Activated CD4-positive, alpha-beta memory T cell treated with anti-CD3 and anti-CD28 coated beads, Interleukin-2, amount 10 ng/mL, durations not matched to agents 7 days and 5 days (primary cell): Measurements from ENCODE around the gene DDX21. TPM values are rescaled to one million over a fixed set of nuclear protein-coding genes. Genes with fewer than 3 reads are reported as not detected.
A peak's percentile ranks its signal among the peaks of the same experiment; 100 is the strongest.
"Not testable (repeated sequence)": the region's sequence is repeated elsewhere in the genome, so short reads cannot be mapped to it uniquely, and the experiment has no call there.

Experiments used
- CTCF ChIA-PET: fragments of 350-600 bp; sonication (Branson Sonifier 250); formaldehyde crosslinking; loops from one replicate; lab custom pipeline; 2021; ENCODE audit warnings: antibody characterized with exemption, inconsistent platforms; lab: Charles Lee
- POLR2A ChIA-PET: fragments of 350-600 bp; sonication (Branson Sonifier 250); formaldehyde crosslinking; loops from one replicate; lab custom pipeline; 2021; ENCODE audit warnings: antibody characterized with exemption; lab: Charles Lee
- DNase-seq: peaks from one replicate; pipeline ENCODE4 v3.0.0-alpha.2; 2020
- H3K27ac Mint-ChIP-seq: one replicate; pipeline ENCODE4 v1.8.0; 2021; ENCODE audit warnings: mild to moderate bottlenecking, mixed read lengths
- H3K27me3 Mint-ChIP-seq: one replicate; pipeline ENCODE4 v1.8.0; 2021; ENCODE audit warnings: mixed read lengths
- H3K36me3 Mint-ChIP-seq: one replicate; pipeline ENCODE4 v1.8.0; 2021; ENCODE audit warnings: low read depth, mixed read lengths
- H3K4me1 Mint-ChIP-seq: one replicate; pipeline ENCODE4 v1.8.0; 2021; ENCODE audit warnings: mixed read lengths
- H3K4me3 Mint-ChIP-seq: one replicate; pipeline ENCODE4 v1.8.0; 2021; ENCODE audit warnings: mild to moderate bottlenecking, mixed read lengths
- H3K9me3 Mint-ChIP-seq: one replicate; pipeline ENCODE4 v1.8.0; 2021; ENCODE audit warnings: mixed read lengths
- total RNA-seq, 2 experiments: library from RNA; stranded (reverse); gene quantifications; one replicate each; pipeline ENCODE4 v1.2.3, GENCODE V29; 2021

DDX21 gene
- total RNA-seq: 10 to 100 TPM; 82.3 to 82.7 TPM

DNA sequence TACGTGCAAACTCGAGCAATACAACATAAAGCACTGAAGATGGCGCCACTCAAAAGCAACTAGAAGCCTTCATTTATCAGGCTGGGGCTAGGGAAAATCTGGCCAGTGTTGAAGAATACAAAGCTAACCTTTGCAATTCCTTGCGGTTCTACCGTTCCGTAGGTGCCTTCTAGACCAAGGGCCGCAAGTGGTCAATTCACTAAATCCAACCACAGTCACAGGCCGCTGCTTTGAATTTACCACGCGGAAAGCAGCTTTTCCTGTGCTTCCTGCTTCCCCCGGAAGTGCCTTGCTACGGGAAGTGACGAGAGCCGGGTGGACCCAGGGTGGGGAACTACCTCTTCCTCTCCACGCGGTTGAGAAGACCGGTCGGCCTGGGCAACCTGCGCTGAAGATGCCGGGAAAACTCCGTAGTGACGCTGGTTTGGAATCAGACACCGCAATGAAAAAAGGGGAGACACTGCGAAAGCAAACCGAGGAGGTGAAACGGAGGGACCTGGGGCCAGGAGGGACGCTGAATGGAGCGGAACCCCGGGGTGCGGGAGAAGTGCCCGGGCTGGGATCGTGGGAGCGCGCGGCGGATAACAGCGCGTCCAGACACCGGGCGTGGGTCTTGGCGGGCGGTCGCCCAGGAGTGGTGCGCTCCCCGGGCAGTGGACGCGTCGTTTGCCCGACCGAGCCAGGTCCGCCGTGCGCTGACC lies at the start of gene DDX21:
Gene DDX21 (plus strand): TSS at position 339 of the 701 bp plus-strand sequence. CDS start 56 bp downstream, at position 395.
- Mint-ChIP-seq H3K27ac (peak within 1 kb of the TSS; percentile 98), H3K27me3 (no peaks in the 10 kb centered on the region), H3K36me3 (peaks cover 34% of the 10 kb centered on the region), H3K9me3 (no peaks in the 10 kb centered on the region), H3K4me3 (peak within 1 kb of the TSS; percentile 94), H3K4me1 (peaks cover 36% of the 10 kb centered on the region)
- CTCF ChIA-PET: interaction anchor here (0.8 to 3.3 kb wide), 14 partner anchors 13 to 248 kb away, joined by 3 to 27 read pairs (median 5); partner anchors contain the start of gene KIFBP
- POLR2A ChIA-PET: interaction anchor here (0.6 to 8.2 kb wide), 41 partner anchors 10 to 624 kb away, joined by 3 to 86 read pairs (median 4); partner anchors contain the start of genes CCAR1, DDX50, DNA2 and HNRNPH3
- peak; percentile 91 for DNase-seq

DNA sequence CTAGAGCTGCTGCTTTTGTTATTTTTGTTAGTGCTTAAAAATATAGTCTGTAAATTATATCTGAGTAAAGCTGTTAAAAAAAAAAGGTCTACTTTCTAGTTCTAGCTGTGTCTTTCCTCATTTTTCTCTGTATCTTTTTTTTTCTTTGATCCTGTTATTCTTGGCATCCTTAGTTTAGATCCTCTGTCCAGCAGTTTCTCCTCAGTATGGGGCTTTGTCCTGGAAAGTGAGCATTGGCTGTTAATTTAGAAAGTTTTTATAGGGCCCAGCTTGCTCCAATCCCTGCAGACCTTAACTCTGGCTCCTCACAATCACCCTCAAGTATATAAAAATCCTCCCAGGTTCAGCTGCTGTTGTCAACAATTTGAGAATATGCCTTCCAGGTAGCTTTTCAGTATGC lies 31.4 kb upstream of the DDX21 start:
- peaks cover 39% of the 10 kb centered on the region for H3K36me3 Mint-ChIP-seq
- ChIA-PET CTCF (interaction anchor here (0.7 kb wide), 1 partner anchor 56 kb away, joined by 4 read pairs; no protein-coding TSS in a partner anchor), POLR2A (interaction anchor here (1.0 kb wide), 1 partner anchor 18 kb away, joined by 4 read pairs; no protein-coding TSS in a partner anchor)
- no peak for DNase-seq
- H3K27ac Mint-ChIP-seq: no peak overlapping the region
- H3K4me3 Mint-ChIP-seq: no peak overlapping the region
- no peaks in the 10 kb centered on the region for H3K27me3 Mint-ChIP-seq
- H3K4me1 Mint-ChIP-seq: peaks cover 3% of the 10 kb centered on the region
- no peaks in the 10 kb centered on the region for H3K9me3 Mint-ChIP-seq

DNA sequence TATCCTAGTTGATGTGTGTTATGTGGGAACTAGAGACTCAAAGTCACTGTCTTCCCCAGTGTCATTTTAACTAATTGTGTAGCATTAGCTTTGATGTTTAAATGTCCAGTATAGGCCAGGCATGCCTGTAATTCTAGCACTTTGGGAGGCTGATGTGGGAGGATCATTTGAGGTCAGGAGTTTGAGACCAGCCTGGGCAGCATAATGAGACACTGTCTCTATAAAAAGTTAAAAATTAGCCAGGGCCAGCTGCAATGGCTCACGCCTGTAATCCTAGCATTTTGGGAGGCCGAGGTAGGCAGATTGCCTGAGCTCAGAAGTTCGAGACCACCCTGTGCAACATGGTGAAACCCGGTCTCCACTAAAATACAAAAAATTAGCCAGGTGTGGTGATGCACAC lies 30.5 kb upstream of the DDX21 start:
- no peak overlapping the region for H3K4me3 Mint-ChIP-seq
- no peak overlapping the region for H3K27ac Mint-ChIP-seq
- H3K9me3 Mint-ChIP-seq: no peaks in the 10 kb centered on the region
- ChIA-PET POLR2A (no interaction called here), CTCF (no interaction called here)
- H3K36me3 Mint-ChIP-seq: peaks cover 35% of the 10 kb centered on the region
- peaks cover 3% of the 10 kb centered on the region for H3K4me1 Mint-ChIP-seq
- DNase-seq: no peak
- H3K27me3 Mint-ChIP-seq: no peaks in the 10 kb centered on the region

DNA sequence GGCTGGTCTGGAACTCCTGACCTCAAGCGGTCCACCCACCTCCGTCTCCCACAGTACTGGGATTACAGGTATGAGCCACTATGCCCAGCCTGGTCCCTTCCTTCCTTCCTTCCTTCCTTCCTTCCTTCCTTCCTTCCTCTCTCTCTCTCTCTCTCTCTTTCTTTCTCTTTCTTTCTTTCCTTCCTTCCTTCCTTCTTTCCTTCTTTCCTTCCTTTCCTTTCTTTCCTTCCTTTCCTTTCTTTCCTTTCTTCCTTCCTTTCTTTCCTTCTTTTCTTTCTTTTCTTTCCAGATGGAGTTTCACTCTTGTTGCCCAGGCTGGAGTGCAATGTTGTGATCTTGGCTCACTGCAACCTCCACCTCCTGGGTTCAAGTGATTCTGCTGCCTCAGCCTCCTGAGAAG lies 26.8 kb upstream of the DDX21 start:
- POLR2A ChIA-PET, H3K4me3 Mint-ChIP-seq, H3K27me3 Mint-ChIP-seq, DNase-seq, H3K27ac Mint-ChIP-seq, H3K9me3 Mint-ChIP-seq, H3K4me1 Mint-ChIP-seq: not testable (repeated sequence)
- H3K36me3 Mint-ChIP-seq: peaks cover 34% of the 10 kb centered on the region
- CTCF ChIA-PET: interaction anchor here (0.6 to 1.1 kb wide), 2 partner anchors 86 to 133 kb away, joined by 3 to 5 read pairs; no protein-coding TSS in a partner anchor

DNA sequence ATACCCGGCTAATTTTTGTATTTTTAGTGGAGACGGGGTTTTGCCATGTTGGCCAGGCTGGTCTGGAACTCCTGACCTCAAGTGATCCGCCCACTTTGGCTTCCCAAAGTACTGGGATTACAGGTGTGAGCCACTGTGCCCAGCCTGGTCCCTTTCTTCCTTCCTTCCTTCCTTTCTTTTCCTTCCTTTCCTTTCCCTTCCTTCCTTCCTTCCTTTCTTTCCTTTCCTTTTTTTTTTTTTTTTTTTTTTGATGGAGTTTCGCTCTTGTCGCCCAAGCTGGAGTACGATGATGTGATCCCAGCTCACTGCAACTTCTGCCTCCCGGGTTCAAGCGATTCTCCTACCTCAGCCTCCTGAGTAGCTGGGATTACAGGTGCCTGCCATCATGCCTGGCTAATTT lies 26.1 kb upstream of the DDX21 start:
- DNase-seq, POLR2A ChIA-PET, H3K27me3 Mint-ChIP-seq, H3K4me3 Mint-ChIP-seq, H3K27ac Mint-ChIP-seq, H3K4me1 Mint-ChIP-seq, H3K9me3 Mint-ChIP-seq: not testable (repeated sequence)
- CTCF ChIA-PET: interaction anchor here (0.6 to 1.1 kb wide), 2 partner anchors 87 to 134 kb away, joined by 3 to 5 read pairs; no protein-coding TSS in a partner anchor
- peaks cover 30% of the 10 kb centered on the region for H3K36me3 Mint-ChIP-seq

DNA sequence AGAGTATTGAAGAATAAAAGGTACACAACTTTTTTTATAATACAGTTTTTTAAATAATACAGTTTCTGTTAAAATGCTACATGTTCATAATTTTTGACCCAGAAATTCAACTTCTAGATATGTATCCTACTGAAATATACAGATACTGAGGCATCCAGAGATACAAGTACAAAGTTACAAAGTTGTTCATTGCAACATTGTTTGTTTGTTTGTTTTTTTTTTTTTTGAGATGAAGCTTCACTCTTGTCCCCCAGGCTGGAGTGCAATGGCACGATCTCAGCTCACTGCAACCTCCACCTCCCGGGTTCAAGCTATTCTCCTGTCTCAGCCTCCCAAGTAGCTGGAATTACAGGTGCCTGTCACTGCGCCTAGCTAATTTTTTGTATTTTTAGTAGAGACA lies 23.1 kb upstream of the DDX21 start:
- DNase-seq, H3K9me3 Mint-ChIP-seq, H3K4me3 Mint-ChIP-seq, CTCF ChIA-PET, H3K27ac Mint-ChIP-seq, H3K27me3 Mint-ChIP-seq: not testable (repeated sequence)
- Mint-ChIP-seq H3K36me3 (peaks cover 43% of the 10 kb centered on the region), H3K4me1 (peaks cover 15% of the 10 kb centered on the region)
- POLR2A ChIA-PET: interaction anchor here (1.8 kb wide), 1 partner anchor 23 kb away, joined by 6 read pairs; the partner anchor contains the start of gene DDX21

DNA sequence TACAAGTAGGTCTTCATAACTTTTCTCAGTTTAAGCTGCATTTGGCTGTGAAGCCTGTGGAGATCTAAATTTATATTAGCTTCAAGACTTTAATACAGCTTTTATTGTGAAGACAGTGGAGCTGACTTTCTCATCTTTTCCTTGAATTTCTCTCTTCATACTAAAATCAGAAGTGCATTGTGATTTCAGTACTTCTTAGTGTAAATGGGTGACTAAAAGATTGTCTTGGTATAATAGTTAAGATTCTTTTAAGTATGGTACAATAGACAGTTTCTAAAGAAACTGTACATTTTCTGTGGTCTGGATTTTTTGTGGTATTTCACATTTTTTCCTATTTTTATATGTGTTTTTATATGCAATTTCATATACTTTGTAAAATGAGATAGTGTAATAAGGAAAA lies 21.0 kb upstream of the DDX21 start:
- no peaks in the 10 kb centered on the region for H3K27me3 Mint-ChIP-seq
- peaks cover 52% of the 10 kb centered on the region for H3K36me3 Mint-ChIP-seq
- CTCF ChIA-PET: no interaction called here
- POLR2A ChIA-PET: interaction anchor here (1.0 kb wide), 2 partner anchors 20 to 35 kb away, joined by 4 read pairs; no protein-coding TSS in a partner anchor
- H3K9me3 Mint-ChIP-seq: no peaks in the 10 kb centered on the region
- H3K4me1 Mint-ChIP-seq: peaks cover 15% of the 10 kb centered on the region
- H3K27ac Mint-ChIP-seq: no peak overlapping the region
- no peak for DNase-seq
- H3K4me3 Mint-ChIP-seq: no peak overlapping the region

DNA sequence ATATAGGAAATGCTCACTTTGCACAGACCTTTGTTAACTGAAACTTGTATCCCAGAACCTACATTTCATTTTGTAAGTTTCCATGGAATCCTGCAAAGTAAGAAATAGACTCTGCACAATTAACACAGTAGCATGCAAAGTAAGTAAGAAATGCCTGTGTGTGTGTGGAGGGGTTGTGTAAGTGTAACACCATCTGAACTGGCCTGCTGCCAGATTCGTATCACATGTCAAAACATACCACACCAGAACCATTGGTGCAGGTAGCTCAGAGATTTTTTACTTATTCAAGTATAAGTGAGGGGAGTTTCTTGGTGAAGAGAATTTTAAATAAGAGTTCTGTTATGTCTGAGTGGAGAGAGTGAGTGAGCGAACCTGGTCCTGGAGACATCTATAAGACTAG lies 17.9 kb upstream of the DDX21 start:
- Mint-ChIP-seq H3K9me3 (no peaks in the 10 kb centered on the region), H3K27me3 (no peaks in the 10 kb centered on the region), H3K4me1 (peaks cover 12% of the 10 kb centered on the region), H3K36me3 (peaks cover 50% of the 10 kb centered on the region), H3K27ac (no peak overlapping the region), H3K4me3 (no peak overlapping the region)
- DNase-seq: no peak
- CTCF ChIA-PET: no interaction called here
- POLR2A ChIA-PET: interaction anchor here (1.5 kb wide), 1 partner anchor 37 kb away, joined by 3 read pairs; the partner anchor contains the start of gene DDX50

DNA sequence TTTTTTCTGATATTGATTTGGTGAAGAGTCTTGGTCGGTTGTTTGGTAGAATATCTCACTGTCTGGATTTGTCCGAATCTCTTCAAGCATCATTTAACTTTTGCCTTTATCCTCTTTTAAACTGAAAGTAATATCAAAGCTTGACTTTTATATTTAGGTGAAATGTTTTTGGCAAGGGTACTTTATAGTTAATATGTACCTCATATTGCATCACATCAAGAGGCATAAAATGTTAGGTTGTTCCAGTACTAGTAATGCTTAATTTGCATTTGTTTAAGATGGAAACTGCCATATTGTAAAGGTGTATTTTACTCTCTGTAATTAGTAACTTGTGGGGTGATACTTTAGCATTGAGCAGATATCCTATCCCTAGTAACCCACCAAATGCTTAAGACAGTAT lies 17.1 kb upstream of the DDX21 start:
- no peak overlapping the region for H3K27ac Mint-ChIP-seq
- H3K36me3 Mint-ChIP-seq: peaks cover 53% of the 10 kb centered on the region
- ChIA-PET CTCF (interaction anchor here (0.5 to 0.8 kb wide), 2 partner anchors 17 to 106 kb away, joined by 3 read pairs; partner anchors contain the start of gene DDX21), POLR2A (interaction anchor here (1.5 kb wide), 1 partner anchor 37 kb away, joined by 3 read pairs; the partner anchor contains the start of gene DDX50)
- H3K4me1 Mint-ChIP-seq: peaks cover 12% of the 10 kb centered on the region
- H3K4me3 Mint-ChIP-seq: no peak overlapping the region
- DNase-seq: no peak
- no peaks in the 10 kb centered on the region for H3K9me3 Mint-ChIP-seq
- no peaks in the 10 kb centered on the region for H3K27me3 Mint-ChIP-seq

DNA sequence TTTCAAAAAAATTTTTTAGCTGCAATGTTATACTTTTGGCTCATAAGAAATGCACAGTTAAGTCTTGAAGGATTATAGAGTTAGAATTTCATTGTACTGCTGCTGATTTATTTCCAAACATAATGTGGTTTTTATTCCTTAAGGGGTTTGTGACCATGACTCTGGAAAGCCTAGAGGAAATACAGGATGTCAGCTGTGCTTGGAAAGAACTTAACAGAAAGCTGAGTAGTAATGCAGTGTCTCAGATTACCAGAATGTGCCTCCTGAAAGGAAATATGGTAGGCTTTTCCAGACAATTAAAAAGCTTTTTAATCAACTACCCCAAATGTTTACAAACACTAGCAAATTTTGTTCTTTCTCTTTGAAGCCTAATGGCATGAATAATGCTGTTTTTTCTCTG lies 15.1 kb upstream of the DDX21 start:
- not testable (repeated sequence) for H3K9me3 Mint-ChIP-seq, DNase-seq, H3K27ac Mint-ChIP-seq, H3K27me3 Mint-ChIP-seq, H3K4me3 Mint-ChIP-seq, H3K4me1 Mint-ChIP-seq
- CTCF ChIA-PET: interaction anchor here (0.9 kb wide), 1 partner anchor 592 kb away, joined by 3 read pairs; no protein-coding TSS in a partner anchor
- H3K36me3 Mint-ChIP-seq: peaks cover 54% of the 10 kb centered on the region
- POLR2A ChIA-PET: interaction anchor here (1.6 to 2.2 kb wide), 2 partner anchors 14 to 15 kb away, joined by 5 to 8 read pairs; partner anchors contain the start of gene DDX21

DNA sequence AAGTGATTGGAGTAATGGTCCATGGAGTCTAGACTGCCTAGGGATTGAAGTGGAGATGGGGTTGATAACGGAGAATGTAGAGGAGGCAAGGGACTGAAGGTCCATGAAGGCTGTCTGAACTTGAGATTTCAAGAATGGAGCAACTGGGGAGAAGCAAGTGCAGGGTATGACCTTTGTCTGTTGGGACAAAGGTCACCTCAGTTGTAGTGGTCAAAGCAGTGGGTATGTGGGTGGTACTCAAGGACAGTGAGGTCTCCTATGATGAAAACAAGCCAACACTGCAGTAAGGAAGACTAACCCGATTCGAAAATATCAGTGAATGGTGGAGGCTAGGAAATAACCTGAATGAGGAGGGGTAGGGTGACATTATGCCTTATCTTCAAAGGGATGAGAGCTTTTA lies 5.4 kb upstream of the DDX21 start:
- CTCF ChIA-PET: no interaction called here
- DNase-seq: no peak
- Mint-ChIP-seq H3K4me3 (no peak overlapping the region), H3K27ac (no peak overlapping the region), H3K4me1 (peaks cover 6% of the 10 kb centered on the region), H3K9me3 (no peaks in the 10 kb centered on the region), H3K27me3 (no peaks in the 10 kb centered on the region), H3K36me3 (peaks cover 26% of the 10 kb centered on the region)
- POLR2A ChIA-PET: interaction anchor here (0.5 kb wide), 1 partner anchor 14 kb away, joined by 3 read pairs; no protein-coding TSS in a partner anchor

DNA sequence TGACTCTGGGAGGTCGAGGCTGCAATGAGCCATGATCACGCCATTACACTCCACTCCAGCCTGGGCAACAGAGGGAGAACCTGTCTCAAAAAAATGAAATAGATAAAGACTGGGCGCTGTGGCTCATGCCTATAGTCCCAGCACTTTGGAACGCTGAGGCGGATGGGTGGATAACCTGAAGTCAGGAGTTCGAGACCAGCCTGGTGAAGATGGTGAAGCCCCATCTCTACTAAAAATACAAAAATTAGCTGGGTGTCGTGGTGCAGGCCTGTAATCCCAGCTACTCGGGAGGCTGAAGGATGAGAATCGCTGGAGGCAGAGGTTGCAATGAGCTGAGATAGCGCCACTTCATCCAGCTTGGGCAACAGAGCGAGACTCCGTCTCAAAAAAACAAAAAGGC lies 1.1 kb upstream of the DDX21 start:
- H3K27ac Mint-ChIP-seq: peak overlapping the region; percentile 60
- CTCF ChIA-PET: interaction anchor here (0.6 to 3.3 kb wide), 14 partner anchors 13 to 249 kb away, joined by 3 to 27 read pairs (median 4); partner anchors contain the start of gene KIFBP
- H3K36me3 Mint-ChIP-seq: peaks cover 31% of the 10 kb centered on the region
- DNase-seq: no peak
- H3K4me1 Mint-ChIP-seq: peaks cover 27% of the 10 kb centered on the region
- H3K27me3 Mint-ChIP-seq: no peaks in the 10 kb centered on the region
- no peaks in the 10 kb centered on the region for H3K9me3 Mint-ChIP-seq
- POLR2A ChIA-PET: interaction anchor here (1.0 to 8.2 kb wide), 27 partner anchors 9 to 623 kb away, joined by 3 to 86 read pairs (median 5); partner anchors contain the start of genes DDX50, DNA2, HNRNPH3 and KIFBP
- H3K4me3 Mint-ChIP-seq: peak overlapping the region; percentile 94
